Fibroblast of lung (primary cell): ENCODE results near the gene PCGF5. TPM values are rescaled to one million over a fixed set of nuclear protein-coding genes. Genes with fewer than 3 reads are reported as not detected.
A peak's percentile ranks its signal among the peaks of the same experiment; 100 is the strongest.
"Not testable (repeated sequence)": the region's sequence is repeated elsewhere in the genome, so short reads cannot be mapped to it uniquely, and the experiment has no call there.

Source experiments
- DNase-seq, 2 donors: peaks; one replicate each; pipeline versions ENCODE4 v3.0.0 to v3.0.0-alpha.2; 2010; ENCODE audit warnings: low read depth in 2 of 2
- H2AFZ ChIP-seq: 2 replicates; pipeline ENCODE4 v1.5.1; 2012; ENCODE audit warnings: low read length, control low read depth, inconsistent platforms
- H3K27ac ChIP-seq: 2 replicates; pipeline ENCODE4 v1.5.1; 2011; ENCODE audit warnings: low read length, control low read depth; ENCODE audit not compliant: insufficient read depth
- H3K27me3 ChIP-seq: 2 replicates; pipeline ENCODE4 v1.5.1; 2011; ENCODE audit warnings: mild to moderate bottlenecking, low read length; ENCODE audit not compliant: control insufficient read depth, insufficient read depth
- H3K36me3 ChIP-seq: 2 replicates; pipeline ENCODE4 v1.5.1; 2011; ENCODE audit warnings: low read length; ENCODE audit not compliant: control insufficient read depth, insufficient read depth
- H3K4me1 ChIP-seq: 2 replicates; pipeline ENCODE4 v1.5.1; 2011; ENCODE audit warnings: low read length; ENCODE audit not compliant: control insufficient read depth, insufficient read depth; ENCODE audit errors: extremely low read depth
- H3K4me2 ChIP-seq: 2 replicates; pipeline ENCODE4 v1.5.1; 2011; ENCODE audit warnings: low read length, control low read depth; ENCODE audit not compliant: insufficient read depth; ENCODE audit errors: extremely low read depth
- H3K4me3 ChIP-seq, 4 experiments: fragments of 200-600 bp in 1 of 4; sonication (generic) in 1 of 4; replicated peaks in 1 of 4; 2 replicates each; pipeline ENCODE4 v1.5.1; 2011 to 2016; ENCODE audit warnings: low read length in 4 of 4, low read depth in 3 of 4, mild to moderate bottlenecking in 3 of 4, control low read depth in 2 of 4, inconsistent platforms in 1 of 4, mixed read lengths in 1 of 4; ENCODE audit not compliant: insufficient read depth in 1 of 4; ENCODE audit errors: control extremely low read depth in 1 of 4
- H3K79me2 ChIP-seq: 2 replicates; pipeline ENCODE4 v1.5.1; 2012; ENCODE audit warnings: mild to moderate bottlenecking, low read length, inconsistent platforms; ENCODE audit not compliant: control insufficient read depth, insufficient read depth
- H3K9ac ChIP-seq: 2 replicates; pipeline ENCODE4 v1.5.1; 2011; ENCODE audit warnings: mild to moderate bottlenecking, low read length, control low read depth; ENCODE audit not compliant: insufficient read depth
- H3K9me3 ChIP-seq: 2 replicates; pipeline ENCODE4 v1.5.1; 2012; ENCODE audit warnings: low read depth, low read length; ENCODE audit not compliant: control insufficient read depth, insufficient read depth
- H4K20me1 ChIP-seq: 2 replicates; pipeline ENCODE4 v1.5.1; 2011; ENCODE audit warnings: low read length; ENCODE audit not compliant: control insufficient read depth, insufficient read depth; ENCODE audit errors: extremely low read depth
- EZH2 ChIP-seq: IDR thresholded peaks from 2 replicates; pipeline ENCODE4 v1.5.1; 2012; ENCODE audit warnings: low read length, control low read depth, mild to moderate bottlenecking; ENCODE audit errors: missing control alignments
- polyA plus RNA-seq, 2 donors: library from polyadenylated mRNA; depleted of rRNA in 1 of 2; stranded (reverse) in 1 of 2; unstranded in 1 of 2; fragments of >200 nt; gene quantifications; 2 replicates each; pipeline ENCODE4 v1.2.1, GENCODE V29; 2011 to 2012; ENCODE audit warnings: missing spikeins in 1 of 2
- total RNA-seq: library from RNA; depleted of rRNA; stranded (reverse); fragments of >200 nt; gene quantifications from 2 replicates; pipeline ENCODE4 v1.2.1, GENCODE V29; 2014
- TF ChIP-seq, protein P1 (sequence below), 2 donors: IDR thresholded peaks in 1 of 2; conservative IDR thresholded peaks in 1 of 2; 1 replicate in 1 of 2; 2 replicates in 1 of 2; pipeline ENCODE4 v1.5.1; 2011 to 2012; ENCODE audit warnings: low read length in 2 of 2, control low read depth in 1 of 2, inconsistent platforms in 1 of 2, low read depth in 1 of 2, mild to moderate bottlenecking in 1 of 2

The PCGF5 gene
- total and polyA plus RNA-seq, 2 donors (not counting 1 experiment from before 2014, with no cell fraction given), result 31.3 to 31.5 TPM

DNA sequence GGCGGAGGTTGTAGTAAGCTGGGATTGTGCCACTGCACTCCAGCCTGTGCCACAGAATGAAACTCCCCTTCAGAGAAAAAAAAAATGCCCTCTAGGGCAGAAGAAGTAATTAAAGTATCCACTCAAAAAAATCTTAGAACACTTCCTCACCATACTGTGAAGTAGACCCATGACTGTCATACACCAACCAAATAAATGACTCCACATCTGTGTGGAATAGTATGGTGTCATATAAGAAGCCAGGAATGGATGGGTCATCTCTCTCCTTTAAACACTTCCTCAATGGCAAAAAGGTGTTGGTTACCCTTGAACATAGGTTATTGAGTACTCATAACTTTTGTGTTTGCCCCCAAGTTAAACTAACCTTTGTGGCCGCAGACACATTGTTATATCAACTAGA lies 48.1 kb upstream of the PCGF5 start:
- Histone ChIP-seq H3K27ac (no peak overlapping the region), H3K4me3 (no peak overlapping the region), H3K4me2 (no peak overlapping the region), H3K79me2 (no peaks in the 10 kb centered on the region), H4K20me1 (no peaks in the 10 kb centered on the region), H2AFZ (no peak overlapping the region), H3K4me1 (no peaks in the 10 kb centered on the region), H3K36me3 (no peaks in the 10 kb centered on the region), H3K9me3 (no peaks in the 10 kb centered on the region), H3K27me3 (no peaks in the 10 kb centered on the region), H3K9ac (no peak overlapping the region)
- TF ChIP-seq, protein P1, sequence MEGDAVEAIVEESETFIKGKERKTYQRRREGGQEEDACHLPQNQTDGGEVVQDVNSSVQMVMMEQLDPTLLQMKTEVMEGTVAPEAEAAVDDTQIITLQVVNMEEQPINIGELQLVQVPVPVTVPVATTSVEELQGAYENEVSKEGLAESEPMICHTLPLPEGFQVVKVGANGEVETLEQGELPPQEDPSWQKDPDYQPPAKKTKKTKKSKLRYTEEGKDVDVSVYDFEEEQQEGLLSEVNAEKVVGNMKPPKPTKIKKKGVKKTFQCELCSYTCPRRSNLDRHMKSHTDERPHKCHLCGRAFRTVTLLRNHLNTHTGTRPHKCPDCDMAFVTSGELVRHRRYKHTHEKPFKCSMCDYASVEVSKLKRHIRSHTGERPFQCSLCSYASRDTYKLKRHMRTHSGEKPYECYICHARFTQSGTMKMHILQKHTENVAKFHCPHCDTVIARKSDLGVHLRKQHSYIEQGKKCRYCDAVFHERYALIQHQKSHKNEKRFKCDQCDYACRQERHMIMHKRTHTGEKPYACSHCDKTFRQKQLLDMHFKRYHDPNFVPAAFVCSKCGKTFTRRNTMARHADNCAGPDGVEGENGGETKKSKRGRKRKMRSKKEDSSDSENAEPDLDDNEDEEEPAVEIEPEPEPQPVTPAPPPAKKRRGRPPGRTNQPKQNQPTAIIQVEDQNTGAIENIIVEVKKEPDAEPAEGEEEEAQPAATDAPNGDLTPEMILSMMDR (conservative IDR thresholded peaks at IDR 0.05 in 1 of 2, IDR thresholded peaks at IDR 0.05 in 1 of 2; ENCODE audit: low read depth in 1 of 2, low read length in 2 of 2), result no peak
- no peak for DNase-seq

DNA sequence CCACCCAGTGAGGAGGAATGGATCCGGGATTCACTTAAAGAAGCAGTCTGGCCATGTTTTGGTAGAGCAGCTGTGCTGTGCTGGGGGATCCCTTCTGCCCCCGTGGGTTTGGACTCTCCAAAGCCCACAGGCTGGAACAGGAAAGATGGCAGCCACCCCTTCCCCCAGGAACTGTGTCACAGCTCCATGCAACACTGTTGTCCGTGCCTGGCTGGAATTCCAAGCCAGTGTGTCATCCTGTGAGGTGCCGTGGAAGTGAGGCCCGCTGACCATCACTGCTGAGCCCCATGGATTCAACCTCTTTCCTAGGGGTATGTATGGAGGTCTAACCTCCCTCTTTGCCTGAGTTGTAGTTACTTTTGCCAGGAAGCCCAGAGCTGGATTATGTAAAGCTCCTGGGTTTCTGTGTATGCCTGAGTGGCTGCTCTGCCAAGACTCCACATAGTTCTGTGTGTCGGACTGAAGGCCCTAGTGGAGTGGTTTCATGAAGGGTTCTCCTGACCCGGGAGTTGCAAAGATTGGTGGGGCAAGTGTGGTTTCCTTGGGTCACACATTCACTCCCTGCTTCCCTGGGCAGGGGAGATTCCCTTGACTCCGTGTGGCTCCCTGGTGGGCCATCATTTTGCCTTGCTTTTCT lies 35.1 kb upstream of the PCGF5 start:
- H3K4me2 ChIP-seq, result peak overlapping the region; percentile 32
- no peaks in the 10 kb centered on the region for H3K9me3 ChIP-seq
- no peak overlapping the region for H3K4me3 ChIP-seq
- no peaks in the 10 kb centered on the region for H4K20me1 ChIP-seq
- H3K36me3 ChIP-seq, result no peaks in the 10 kb centered on the region
- peak overlapping the region; percentile 57 for H3K27ac ChIP-seq
- peaks cover 6% of the 10 kb centered on the region for H3K4me1 ChIP-seq
- peak overlapping the region; percentile 57 for H2AFZ ChIP-seq
- no peak overlapping the region for H3K9ac ChIP-seq
- H3K79me2 ChIP-seq, result peaks cover 2% of the 10 kb centered on the region
- DNase-seq, result peak; percentile 54 to 78
- TF ChIP-seq EZH2, result no peak
- TF ChIP-seq, protein P1 (conservative IDR thresholded peaks at IDR 0.05 in 1 of 2, IDR thresholded peaks at IDR 0.05 in 1 of 2; ENCODE audit: low read depth in 1 of 2, low read length in 2 of 2), result no peak
- no peaks in the 10 kb centered on the region for H3K27me3 ChIP-seq

DNA sequence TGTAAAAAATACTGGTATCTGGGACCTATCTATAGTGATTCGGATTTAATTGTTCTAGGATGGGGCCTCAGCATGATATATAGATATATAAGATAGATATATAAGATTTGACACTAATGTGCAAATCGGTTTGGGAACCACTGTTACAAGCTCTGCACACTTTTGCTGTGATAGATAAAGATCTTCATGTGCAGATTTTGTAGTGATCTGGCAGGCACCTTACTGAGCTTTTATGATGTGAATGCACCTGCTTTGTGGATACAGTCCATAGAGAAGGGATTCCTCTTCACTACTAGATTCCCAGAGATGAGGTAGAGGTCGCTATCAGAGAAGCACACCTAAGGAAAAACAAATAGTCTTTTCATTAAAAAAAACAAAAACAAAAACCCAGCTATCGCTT lies 33.3 kb upstream of the PCGF5 start:
- peaks cover 2% of the 10 kb centered on the region for H3K79me2 ChIP-seq
- no peak for DNase-seq

GRCh38 chr10:91188010-91188409 lies 32.5 kb upstream of the PCGF5 start:
- not testable (repeated sequence) for H2AFZ ChIP-seq, H3K36me3 ChIP-seq, H3K27ac ChIP-seq, H3K27me3 ChIP-seq, DNase-seq, H3K9me3 ChIP-seq, H3K4me2 ChIP-seq, H3K4me3 ChIP-seq, H3K79me2 ChIP-seq, H3K9ac ChIP-seq, H4K20me1 ChIP-seq
- H3K4me1 ChIP-seq, result peaks cover 15% of the 10 kb centered on the region

More for the DNA sequence above, 33.3 kb upstream of the PCGF5 start:
- peaks cover 15% of the 10 kb centered on the region for H3K4me1 ChIP-seq
- H3K27ac ChIP-seq, result no peak overlapping the region
- H2AFZ ChIP-seq, result no peak overlapping the region
- H4K20me1 ChIP-seq, result no peaks in the 10 kb centered on the region
- TF ChIP-seq, protein P1 (conservative IDR thresholded peaks at IDR 0.05 in 1 of 2, IDR thresholded peaks at IDR 0.05 in 1 of 2; ENCODE audit: low read depth in 1 of 2, low read length in 2 of 2), result no peak
- no peak for TF ChIP-seq EZH2
- no peaks in the 10 kb centered on the region for H3K36me3 ChIP-seq
- no peaks in the 10 kb centered on the region for H3K9me3 ChIP-seq
- no peak overlapping the region for H3K9ac ChIP-seq
- no peak overlapping the region for H3K4me3 ChIP-seq
- no peak overlapping the region for H3K4me2 ChIP-seq
- H3K27me3 ChIP-seq, result no peaks in the 10 kb centered on the region
